Activated B cell treated with CpG ODN at 0.5 μM for 24 hours (primary cell): Measurements from ENCODE around the gene MICALL1. TPM values are rescaled to one million over a fixed set of nuclear protein-coding genes. Genes with fewer than 3 reads are reported as not detected.
"Not testable (repeated sequence)": the region's sequence is repeated elsewhere in the genome, so short reads cannot be mapped to it uniquely, and the experiment has no call there.

Experiments used
- ATAC-seq: fragments of 200-7000 bp; cut with Tn5 transposase; one replicate; pipeline ENCODE4 v1.10.0; 2021; ENCODE audit warnings: low read depth, mild to moderate bottlenecking, moderate library complexity
- CTCF ChIA-PET: fragments of 350-600 bp; sonication (Branson Sonifier 250); formaldehyde crosslinking; loops from one replicate; lab custom pipeline; 2021; ENCODE audit warnings: antibody characterized with exemption; lab: Charles Lee
- POLR2A ChIA-PET: fragments of 350-600 bp; sonication (Branson Sonifier 250); formaldehyde crosslinking; loops from one replicate; lab custom pipeline; 2021; ENCODE audit warnings: antibody characterized with exemption; lab: Charles Lee
- DNase-seq: peaks from one replicate; pipeline ENCODE4 v3.0.0; 2022
- H3K27ac Mint-ChIP-seq: one replicate; pipeline ENCODE4 v1.8.0; 2020; ENCODE audit warnings: mixed read lengths
- H3K27me3 Mint-ChIP-seq: one replicate; pipeline ENCODE4 v1.8.0; 2021; ENCODE audit warnings: mixed read lengths
- H3K36me3 Mint-ChIP-seq: one replicate; pipeline ENCODE4 v1.8.0; 2021; ENCODE audit warnings: low read depth, mixed read lengths
- H3K4me1 Mint-ChIP-seq: one replicate; pipeline ENCODE4 v1.8.0; 2021; ENCODE audit warnings: mixed read lengths
- H3K4me3 Mint-ChIP-seq: one replicate; pipeline ENCODE4 v1.8.0; 2020; ENCODE audit warnings: mild to moderate bottlenecking, mixed read lengths
- H3K9me3 Mint-ChIP-seq: one replicate; pipeline ENCODE4 v1.8.0; 2020; ENCODE audit warnings: mixed read lengths
- CTCF ChIP-seq: fragments of 200-600 bp; IDR thresholded peaks from one replicate; pipeline ENCODE4 v1.8.0; 2022; ENCODE audit warnings: antibody characterized with exemption, mild to moderate bottlenecking
- intact Hi-C: fragments of 100-400 bp; cut with micrococcal nuclease; formaldehyde crosslinking; loops from one replicate; pipeline ENCODE4 v1.15.1; 2024
- total RNA-seq: library from RNA; stranded (reverse); gene quantifications from 2 replicates; pipeline ENCODE4 v1.2.3, GENCODE V29; 2022

MICALL1 gene
- total RNA-seq, 1 donor from 2014 or later, result 27.6 TPM

GRCh38 chr22:37953062-37953436 is 47.0 kb downstream of the MICALL1 start:
- TF ChIP-seq CTCF, result no peak
- Mint-ChIP-seq H3K27me3 (peaks cover 14% of the 10 kb centered on the region), H3K4me3 (peak overlapping the region; percentile 100), H3K9me3 (no peaks in the 10 kb centered on the region), H3K4me1 (peaks cover 30% of the 10 kb centered on the region), H3K36me3 (peaks cover 24% of the 10 kb centered on the region), H3K27ac (peak overlapping the region; percentile 95)
- CTCF ChIA-PET, result interaction anchor here (0.8 to 2.3 kb wide), 2 partner anchors 135 to 295 kb away, joined by 3 to 10 read pairs; partner anchors contain the start of gene PDXP
- intact Hi-C loops, result loop anchor here (1.0 to 5.0 kb wide), 4 partner anchors 18 to 346 kb away; partner anchors contain the start of genes ANKRD54, EIF3L and GGA1
- ATAC-seq (peak; percentile 43), DNase-seq (no peak)
- POLR2A ChIA-PET, result interaction anchor here (1.0 to 1.5 kb wide), 2 partner anchors 12 to 1567 kb away, joined by 3 to 4 read pairs; partner anchors contain the start of gene ATF4

- DNase-seq (peak; percentile 89), ATAC-seq (peak; percentile 93)
- CTCF ChIA-PET, result interaction anchor here (0.8 to 2.3 kb wide), 2 partner anchors 135 to 295 kb away, joined by 3 to 10 read pairs; partner anchors contain the start of gene PDXP
- H3K4me1 Mint-ChIP-seq, result peaks cover 30% of the 10 kb centered on the region
- intact Hi-C loops, result loop anchor here (1.0 to 5.0 kb wide), 4 partner anchors 19 to 346 kb away; partner anchors contain the start of genes ANKRD54, EIF3L and GGA1
- peak within 1 kb of the TSS; percentile 100 for H3K4me3 Mint-ChIP-seq
- H3K27ac Mint-ChIP-seq, result peak within 1 kb of the TSS; percentile 95
- H3K27me3 Mint-ChIP-seq, result peaks cover 14% of the 10 kb centered on the region
- peaks cover 27% of the 10 kb centered on the region for H3K36me3 Mint-ChIP-seq
- H3K9me3 Mint-ChIP-seq, result no peaks in the 10 kb centered on the region
- POLR2A ChIA-PET, result interaction anchor here (0.6 to 1.5 kb wide), 7 partner anchors 12 to 1566 kb away, joined by 3 to 4 read pairs (median 3); partner anchors contain the start of genes ANKRD54, ATF4, MFNG and PDXP
- TF ChIP-seq CTCF, result no peak
These were observed 47.5 kb downstream of the MICALL1 start, which contains the start of the genes C22orf23 and POLR2F for GRCh38 chr22:37953437-37954179. Gene C22orf23, minus strand, starts transcription at chr22:37953601. Its CDS starts 452 bp downstream, at chr22:37953149. Gene POLR2F, plus strand, starts transcription at chr22:37953699. Its CDS starts 89 bp downstream, at chr22:37953788.

GRCh38 chr22:37954686-37955085 is 48.6 kb downstream of the MICALL1 start:
- TF ChIP-seq CTCF, result no peak
- H3K36me3 Mint-ChIP-seq, result peaks cover 38% of the 10 kb centered on the region
- ChIA-PET POLR2A (interaction anchor here (0.5 to 1.5 kb wide), 6 partner anchors 11 to 321 kb away, joined by 3 to 8 read pairs (median 4); partner anchors contain the start of gene PDXP), CTCF (interaction anchor here (2.3 kb wide), 1 partner anchor 136 kb away, joined by 10 read pairs; no protein-coding TSS in a partner anchor)
- peaks cover 30% of the 10 kb centered on the region for H3K4me1 Mint-ChIP-seq
- H3K27ac Mint-ChIP-seq, result no peak overlapping the region
- DNase-seq (no peak), ATAC-seq (no peak)
- intact Hi-C loops, result loop anchor here (5.0 kb wide), 1 partner anchor 347 kb away; the partner anchor contains the start of gene GGA1
- peaks cover 14% of the 10 kb centered on the region for H3K27me3 Mint-ChIP-seq
- H3K9me3 Mint-ChIP-seq, result no peaks in the 10 kb centered on the region
- H3K4me3 Mint-ChIP-seq, result peak overlapping the region; percentile 100

- intact Hi-C loops, DNase-seq, CTCF ChIA-PET, H3K9me3 Mint-ChIP-seq, H3K4me3 Mint-ChIP-seq, H3K27ac Mint-ChIP-seq, ATAC-seq: not testable (repeated sequence)
- POLR2A ChIA-PET, result interaction anchor here (0.6 kb wide), 1 partner anchor 1462 kb away, joined by 3 read pairs; no protein-coding TSS in a partner anchor
- Mint-ChIP-seq H3K27me3 (peaks cover 14% of the 10 kb centered on the region), H3K4me1 (peaks cover 30% of the 10 kb centered on the region), H3K36me3 (peaks cover 45% of the 10 kb centered on the region)
These were observed 49.8 kb downstream of the MICALL1 start for GRCh38 chr22:37955825-37956397.

DNA sequence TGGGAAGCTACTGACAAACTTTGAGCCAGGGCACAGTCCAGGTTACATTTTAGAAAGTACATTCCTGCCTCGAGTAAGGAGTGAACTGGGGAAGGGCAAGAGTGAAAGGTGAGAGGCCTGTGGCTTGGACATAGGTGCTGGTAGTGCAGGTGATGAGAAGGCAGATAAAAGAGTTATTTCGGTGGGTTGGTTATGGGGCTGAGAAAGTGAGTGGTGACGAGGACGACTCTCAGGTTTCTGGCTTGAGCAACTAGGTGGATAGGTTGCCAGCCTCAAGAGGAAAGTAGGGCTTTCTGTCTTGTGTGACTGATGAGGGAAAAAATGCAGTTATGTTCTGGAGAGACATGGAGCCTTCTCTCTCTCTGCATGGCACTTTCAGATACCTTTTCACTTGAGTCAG is 51.1 kb downstream of the MICALL1 start:
- POLR2A ChIA-PET, result no interaction called here
- ATAC-seq, result no peak
- TF ChIP-seq CTCF, result no peak
- intact Hi-C loops, result no loop called here
- H3K36me3 Mint-ChIP-seq, result peaks cover 58% of the 10 kb centered on the region
- peaks cover 7% of the 10 kb centered on the region for H3K27me3 Mint-ChIP-seq
- H3K4me1 Mint-ChIP-seq, result peaks cover 28% of the 10 kb centered on the region
- DNase-seq, result no peak
- H3K27ac Mint-ChIP-seq, result no peak overlapping the region
- H3K9me3 Mint-ChIP-seq, result no peaks in the 10 kb centered on the region
- CTCF ChIA-PET, result no interaction called here
- no peak overlapping the region for H3K4me3 Mint-ChIP-seq
